Endodermal cell (in vitro differentiated cells): ENCODE results near the gene C9orf40. TPM values are rescaled to one million over a fixed set of nuclear protein-coding genes. Genes with fewer than 3 reads are reported as not detected.

Experiments
- DNase-seq: peaks from one replicate; pipeline ENCODE4 v3.0.0-alpha.2; 2017
- H3K27ac ChIP-seq: 2 replicates; pipeline ENCODE4 v1.5.1; 2013; ENCODE audit warnings: mild to moderate bottlenecking, low read depth, low read length, moderate library complexity
- H3K27me3 ChIP-seq: 2 replicates; pipeline ENCODE4 v1.6.1; 2013; ENCODE audit warnings: mild to moderate bottlenecking, low read length, moderate library complexity; ENCODE audit not compliant: insufficient read depth, control insufficient read depth, poor library complexity, severe bottlenecking
- H3K36me3 ChIP-seq: 2 replicates; pipeline ENCODE4 v1.7.0; 2013; ENCODE audit warnings: mild to moderate bottlenecking, low read length, moderate library complexity; ENCODE audit not compliant: control insufficient read depth, insufficient read depth
- H3K4me1 ChIP-seq: one replicate; pipeline ENCODE4 v1.7.0; 2013; ENCODE audit warnings: low read length; ENCODE audit not compliant: control insufficient read depth, insufficient read depth
- H3K4me3 ChIP-seq: 2 replicates; pipeline ENCODE4 v1.5.1; 2013; ENCODE audit warnings: mild to moderate bottlenecking, low read length, moderate library complexity
- H3K9ac ChIP-seq: 2 replicates; pipeline ENCODE4 v1.6.1; 2013; ENCODE audit warnings: mild to moderate bottlenecking, low read length, moderate library complexity; ENCODE audit not compliant: poor library complexity, severe bottlenecking; ENCODE audit errors: extremely low read depth
- H3K9me3 ChIP-seq: 2 replicates; pipeline ENCODE4 v1.6.1; 2013; ENCODE audit warnings: mild to moderate bottlenecking, low read length, moderate library complexity; ENCODE audit not compliant: control insufficient read depth
- H3K27ac Mint-ChIP-seq: 2 replicates; pipeline ENCODE4 v1.8.0; 2020; ENCODE audit warnings: mixed read lengths
- H3K27me3 Mint-ChIP-seq: 2 replicates; pipeline ENCODE4 v1.8.0; 2021; ENCODE audit warnings: mild to moderate bottlenecking, mixed read lengths; ENCODE audit not compliant: insufficient read depth
- H3K36me3 Mint-ChIP-seq: 2 replicates; pipeline ENCODE4 v1.8.0; 2020; ENCODE audit warnings: low read depth, mixed read lengths
- H3K4me1 Mint-ChIP-seq: 2 replicates; pipeline ENCODE4 v1.8.0; 2020; ENCODE audit warnings: mixed read lengths
- H3K4me3 Mint-ChIP-seq: 2 replicates; pipeline ENCODE4 v1.8.0; 2020; ENCODE audit warnings: mild to moderate bottlenecking, moderate library complexity, mixed read lengths
- H3K9me3 Mint-ChIP-seq: 2 replicates; pipeline ENCODE4 v1.8.0; 2020; ENCODE audit warnings: mild to moderate bottlenecking, mixed read lengths
- CTCF ChIP-seq: fragments of 200-600 bp; sonication (generic); conservative IDR thresholded peaks from 2 replicates; pipeline ENCODE4 v1.5.0; 2021; ENCODE audit warnings: antibody characterized with exemption, mild to moderate bottlenecking
- WGBS, 2 experiments: methylation state at CpG; one replicate each; pipeline versions ENCODE4 v1.1.5 to v1.1.7; 2013; ENCODE audit warnings: missing lambda C conversion rate in 2 of 2, mixed read lengths in 1 of 2; ENCODE audit not compliant: insufficient coverage in 1 of 2, insufficient read length in 1 of 2; 5-methylcytosine and 5-hydroxymethylcytosine counted together
- long read RNA-seq, 4 experiments: library from polyadenylated mRNA in 2 of 4; library from RNA in 1 of 4; library from capped mRNA in 1 of 4; stranded (forward) in 3 of 4; unstranded in 1 of 4; transcript quantifications; one replicate each; pipeline ENCODE4 v2.0.0, GENCODE V29; 2020 to 2021; ENCODE audit warnings: inconsistent platforms in 1 of 4
- polyA plus RNA-seq, 2 experiments: library from polyadenylated mRNA; stranded (reverse); fragments of 50-300 nt; gene quantifications; one replicate each; pipeline ENCODE4 v1.2.3, GENCODE V29; 2013
- total RNA-seq, 2 donors: library from RNA; stranded (reverse); fragmentation: NEBNext Ultra II Directional in 1 of 2; extraction: Animal tissue kit (Norgen Biotek cat#: 25700) in 1 of 2; gene quantifications; 2 replicates in 1 of 2; 3 replicates in 1 of 2; pipeline ENCODE4 v1.2.1, GENCODE V29; 2021

Gene C9orf40
- total RNA-seq = 10 to 100 TPM; 17.6 to 25.2 TPM
- 13.7 TPM for polyA plus RNA-seq (2013, experiment 1 of 2)
- 14.9 TPM for polyA plus RNA-seq (2013, experiment 2 of 2)
- long read RNA-seq, experiment 1, transcript C9orf40-201 (2 exons, 2,327 nt) = major isoform, 24 of 31 reads
- long read RNA-seq, experiment 1, partial matches to known transcripts = 4 of 31 reads
- long read RNA-seq, experiment 1, other reads (novel, unspliced or antisense) = 3 of 31 reads
- long read RNA-seq, experiment 2, transcript C9orf40-201 (2 exons, 2,327 nt) = major isoform, 52 of 60 reads
- long read RNA-seq, experiment 2, partial matches to known transcripts = 0 of 60 reads
- long read RNA-seq, experiment 2, other reads (novel, unspliced or antisense) = 8 of 60 reads
- long read RNA-seq, experiment 3, partial matches to known transcripts = 1 of 5 reads
- long read RNA-seq, experiment 3, other reads (novel, unspliced or antisense) = 1 of 5 reads
- long read RNA-seq, experiment 4, partial matches to known transcripts = 0 of 2 reads
- long read RNA-seq, experiment 4, other reads (novel, unspliced or antisense) = 1 of 2 reads

GRCh38 chr9:74952201-74953151, at the start of gene C9orf40:
C9orf40 (minus strand) TSS chr9:74952912; CDS start chr9:74952611, 301 bp downstream.
- peak within 1 kb of the TSS; percentile 96 for H3K27ac Mint-ChIP-seq
- peak within 1 kb of the TSS; percentile 73 for H3K9ac ChIP-seq
- H3K27me3 Mint-ChIP-seq = no peaks in the 10 kb centered on the region
- H3K36me3 Mint-ChIP-seq = peaks cover 8% of the 10 kb centered on the region
- H3K36me3 ChIP-seq = no peaks in the 10 kb centered on the region
- H3K4me3 Mint-ChIP-seq = peak within 1 kb of the TSS; percentile 88
- no peaks in the 10 kb centered on the region for H3K9me3 Mint-ChIP-seq
- no peaks in the 10 kb centered on the region for H3K4me1 ChIP-seq
- H3K9me3 ChIP-seq = no peaks in the 10 kb centered on the region
- H3K4me1 Mint-ChIP-seq = peaks cover 15% of the 10 kb centered on the region
- peak; percentile 97 for DNase-seq
- TF ChIP-seq CTCF = peak; percentile 91
- H3K4me3 ChIP-seq = peak within 1 kb of the TSS; percentile 94
- 2% methylated on average over 55 to 125 of the region's 125 CpGs for WGBS, 2 experiments
- H3K27me3 ChIP-seq = no peaks in the 10 kb centered on the region
- H3K27ac ChIP-seq = peak within 1 kb of the TSS; percentile 72

GRCh38 chr9:75001719-75002421, 49.2 kb upstream of the C9orf40 start:
- no peak overlapping the region for H3K27ac Mint-ChIP-seq
- peaks cover 19% of the 10 kb centered on the region for H3K36me3 Mint-ChIP-seq
- H3K9me3 Mint-ChIP-seq = no peaks in the 10 kb centered on the region
- no peak overlapping the region for H3K4me3 Mint-ChIP-seq
- peak; percentile 86 for TF ChIP-seq CTCF
- Histone ChIP-seq H3K9me3 (peaks cover 2% of the 10 kb centered on the region), H3K9ac (no peak overlapping the region), H3K4me3 (no peak overlapping the region), H3K27me3 (no peaks in the 10 kb centered on the region), H3K36me3 (peaks cover 15% of the 10 kb centered on the region), H3K27ac (no peak overlapping the region), H3K4me1 (no peaks in the 10 kb centered on the region)
- no peak for DNase-seq
- WGBS, 2 experiments = 80 to 86% methylated on average over 2 to 4 of the region's 4 CpGs
- H3K27me3 Mint-ChIP-seq = no peaks in the 10 kb centered on the region
- peaks cover 19% of the 10 kb centered on the region for H3K4me1 Mint-ChIP-seq

- Histone ChIP-seq H3K4me3 (no peak overlapping the region), H3K9me3 (no peaks in the 10 kb centered on the region), H3K4me1 (no peaks in the 10 kb centered on the region), H3K36me3 (peaks cover 6% of the 10 kb centered on the region), H3K9ac (no peak overlapping the region), H3K27ac (no peak overlapping the region), H3K27me3 (no peaks in the 10 kb centered on the region)
- TF ChIP-seq CTCF = no peak
- no peak for DNase-seq
- Mint-ChIP-seq H3K9me3 (no peaks in the 10 kb centered on the region), H3K4me3 (no peak overlapping the region), H3K4me1 (peaks cover 25% of the 10 kb centered on the region), H3K27ac (peak overlapping the region; percentile 74), H3K27me3 (no peaks in the 10 kb centered on the region), H3K36me3 (peaks cover 17% of the 10 kb centered on the region)
- 94 to 95% methylated on average over 2 of the region's 2 CpGs for WGBS, 2 experiments
These were observed 48.1 kb upstream of the C9orf40 start for GRCh38 chr9:75000835-75001234.
